Measurements from ENCODE around the gene GALNTL6.

DNA sequence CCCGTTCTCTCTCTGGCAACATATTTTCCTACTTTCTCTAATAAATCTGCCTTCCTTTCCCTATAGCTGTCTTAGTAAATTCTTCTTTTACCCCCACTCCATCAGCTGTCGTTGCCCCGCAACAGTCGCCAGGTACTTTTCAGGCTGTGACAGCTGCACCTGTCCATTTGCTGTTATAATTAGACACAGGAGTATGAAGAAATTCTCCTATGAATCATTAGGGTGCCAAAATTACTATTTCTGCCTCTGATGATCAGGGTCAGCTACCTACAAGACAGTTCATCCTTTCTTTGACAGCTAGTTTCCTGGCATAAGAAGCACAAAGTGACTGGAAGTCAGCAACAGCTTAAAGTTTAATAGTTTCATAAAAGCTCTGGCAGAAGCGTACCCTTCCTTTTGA lies 19.5 kb upstream of the GALNTL6 start:
- TF ChIP-seq, protein P1, sequence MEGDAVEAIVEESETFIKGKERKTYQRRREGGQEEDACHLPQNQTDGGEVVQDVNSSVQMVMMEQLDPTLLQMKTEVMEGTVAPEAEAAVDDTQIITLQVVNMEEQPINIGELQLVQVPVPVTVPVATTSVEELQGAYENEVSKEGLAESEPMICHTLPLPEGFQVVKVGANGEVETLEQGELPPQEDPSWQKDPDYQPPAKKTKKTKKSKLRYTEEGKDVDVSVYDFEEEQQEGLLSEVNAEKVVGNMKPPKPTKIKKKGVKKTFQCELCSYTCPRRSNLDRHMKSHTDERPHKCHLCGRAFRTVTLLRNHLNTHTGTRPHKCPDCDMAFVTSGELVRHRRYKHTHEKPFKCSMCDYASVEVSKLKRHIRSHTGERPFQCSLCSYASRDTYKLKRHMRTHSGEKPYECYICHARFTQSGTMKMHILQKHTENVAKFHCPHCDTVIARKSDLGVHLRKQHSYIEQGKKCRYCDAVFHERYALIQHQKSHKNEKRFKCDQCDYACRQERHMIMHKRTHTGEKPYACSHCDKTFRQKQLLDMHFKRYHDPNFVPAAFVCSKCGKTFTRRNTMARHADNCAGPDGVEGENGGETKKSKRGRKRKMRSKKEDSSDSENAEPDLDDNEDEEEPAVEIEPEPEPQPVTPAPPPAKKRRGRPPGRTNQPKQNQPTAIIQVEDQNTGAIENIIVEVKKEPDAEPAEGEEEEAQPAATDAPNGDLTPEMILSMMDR (conservative IDR thresholded peaks at IDR 0.05): no peak
- no peak for TF ChIP-seq EZH2 (IDR thresholded peaks at IDR 0.05; ENCODE audit: low read depth)
